Measurements from ENCODE around the gene PFKM. TPM values are rescaled to one million over a fixed set of nuclear protein-coding genes. Genes with fewer than 3 reads are reported as not detected.
"Not testable (repeated sequence)": the region's sequence is repeated elsewhere in the genome, so short reads cannot be mapped to it uniquely, and the experiment has no call there.

Gene PFKM
- total RNA-seq, 2 donors from 2014 or later, result 50.1 to 62.2 TPM

- Histone ChIP-seq H3K27me3 (replicated peaks; ENCODE audit: insufficient read depth) (no peaks in the 10 kb centered on the region), H3K36me3 (peaks cover 65% of the 10 kb centered on the region), H3K9me3 (no peaks in the 10 kb centered on the region), H3K4me3 (no peak overlapping the region), H3K27ac (no peak overlapping the region), H3K4me1 (ENCODE audit: control insufficient read depth in 1 of 2, low read depth in 2 of 2) (no peaks in the 10 kb centered on the region)
- DNase-seq (ENCODE audit: low spot score) (no peak), ATAC-seq (ENCODE audit: insufficient number of reproducible peaks, low FRiP score, low read depth) (no peak)
- TF ChIP-seq CTCF (IDR thresholded peaks at IDR 0.05), result no peak
These were observed 15.9 kb downstream of the PFKM start for GRCh38 chr12:48135027-48135426.

GRCh38 chr12:48142818-48143674, 23.9 kb downstream of the PFKM start:
- peaks cover 78% of the 10 kb centered on the region for H3K36me3 ChIP-seq
- no peak overlapping the region for H3K27ac ChIP-seq
- no peak overlapping the region for H3K4me3 ChIP-seq
- no peaks in the 10 kb centered on the region for H3K27me3 ChIP-seq (replicated peaks; ENCODE audit: insufficient read depth)
- H3K9me3 ChIP-seq, result no peaks in the 10 kb centered on the region
- DNase-seq (ENCODE audit: low spot score) (no peak), ATAC-seq (ENCODE audit: insufficient number of reproducible peaks, low FRiP score, low read depth) (no peak)
- no peak for TF ChIP-seq CTCF (IDR thresholded peaks at IDR 0.05)
- no peaks in the 10 kb centered on the region for H3K4me1 ChIP-seq (ENCODE audit: control insufficient read depth in 1 of 2, low read depth in 2 of 2)

DNA sequence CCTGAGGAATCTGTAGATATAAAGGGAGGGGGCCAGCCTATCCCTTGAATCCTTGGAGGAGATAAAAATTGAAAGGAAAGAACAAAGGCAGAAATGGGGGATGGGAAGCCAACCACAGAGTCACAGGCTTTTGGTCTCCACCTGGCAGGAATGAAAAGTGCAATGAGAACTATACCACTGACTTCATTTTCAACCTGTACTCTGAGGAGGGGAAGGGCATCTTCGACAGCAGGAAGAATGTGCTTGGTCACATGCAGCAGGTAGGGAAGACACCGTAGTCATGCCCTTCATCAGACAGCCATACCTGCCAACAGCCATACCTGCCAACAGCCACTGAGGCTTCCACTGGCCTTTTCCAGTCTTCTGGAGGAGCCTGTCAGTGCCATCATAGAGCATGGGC, 24.7 kb downstream of the PFKM start:
- H3K4me1 ChIP-seq (ENCODE audit: control insufficient read depth in 1 of 2, low read depth in 2 of 2), result no peaks in the 10 kb centered on the region
- H3K9me3 ChIP-seq, result no peaks in the 10 kb centered on the region
- H3K27ac ChIP-seq, result no peak overlapping the region
- ATAC-seq (ENCODE audit: insufficient number of reproducible peaks, low FRiP score, low read depth) (no peak), DNase-seq (ENCODE audit: low spot score) (no peak)
- H3K4me3 ChIP-seq, result no peak overlapping the region
- TF ChIP-seq CTCF (IDR thresholded peaks at IDR 0.05), result no peak
- no peaks in the 10 kb centered on the region for H3K27me3 ChIP-seq (replicated peaks; ENCODE audit: insufficient read depth)
- peaks cover 74% of the 10 kb centered on the region for H3K36me3 ChIP-seq

DNA sequence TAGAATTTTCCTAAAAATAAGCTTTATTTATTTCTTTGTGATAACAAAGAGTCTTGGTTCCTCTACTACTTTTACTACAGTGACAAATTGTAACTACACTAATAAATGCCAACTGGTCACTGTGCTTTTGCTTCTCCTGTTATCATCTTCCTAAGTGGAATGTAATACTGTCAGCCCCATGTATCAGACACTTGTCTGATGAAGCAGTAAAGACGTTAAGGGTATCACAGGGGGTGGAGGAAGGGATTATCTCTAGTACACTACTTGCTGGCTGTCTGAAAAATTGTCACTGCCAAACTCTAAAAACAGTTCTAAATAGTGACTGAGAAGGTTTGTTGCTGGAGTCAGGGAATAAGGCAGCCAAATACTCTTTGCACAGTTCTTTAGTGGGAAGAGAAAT, 26.8 kb downstream of the PFKM start:
- H3K36me3 ChIP-seq, result peaks cover 77% of the 10 kb centered on the region
- DNase-seq (ENCODE audit: low spot score), result no peak
- H3K4me3 ChIP-seq, result no peak overlapping the region
- H3K27ac ChIP-seq, result no peak overlapping the region
- no peaks in the 10 kb centered on the region for H3K9me3 ChIP-seq
- H3K27me3 ChIP-seq (replicated peaks; ENCODE audit: insufficient read depth), result no peaks in the 10 kb centered on the region
- no peak for TF ChIP-seq CTCF (IDR thresholded peaks at IDR 0.05)
- H3K4me1 ChIP-seq (ENCODE audit: control insufficient read depth in 1 of 2, low read depth in 2 of 2), result no peaks in the 10 kb centered on the region
- no peak for ATAC-seq (ENCODE audit: insufficient number of reproducible peaks, low FRiP score, low read depth)

- ATAC-seq (ENCODE audit: insufficient number of reproducible peaks, low FRiP score, low read depth) (no peak), DNase-seq (ENCODE audit: low spot score) (no peak)
- Histone ChIP-seq H3K9me3 (no peaks in the 10 kb centered on the region), H3K27ac (no peak overlapping the region), H3K4me3 (no peak overlapping the region), H3K36me3 (peaks cover 45% of the 10 kb centered on the region), H3K4me1 (ENCODE audit: control insufficient read depth in 1 of 2, low read depth in 2 of 2) (peaks cover 1 to 2% of the 10 kb centered on the region in 2 donors), H3K27me3 (replicated peaks; ENCODE audit: insufficient read depth) (no peaks in the 10 kb centered on the region)
- no peak for TF ChIP-seq CTCF (IDR thresholded peaks at IDR 0.05)
These were observed 32.1 kb downstream of the PFKM start for GRCh38 chr12:48151103-48151771.

GRCh38 chr12:48155786-48156185, 36.6 kb downstream of the PFKM start:
- H3K27me3 ChIP-seq (replicated peaks; ENCODE audit: insufficient read depth); H3K9me3 ChIP-seq; H3K4me3 ChIP-seq; ATAC-seq (ENCODE audit: insufficient number of reproducible peaks, low FRiP score, low read depth); H3K27ac ChIP-seq; H3K4me1 ChIP-seq (ENCODE audit: control insufficient read depth in 1 of 2, low read depth in 2 of 2); DNase-seq (ENCODE audit: low spot score): not testable (repeated sequence)
- peaks cover 19% of the 10 kb centered on the region for H3K36me3 ChIP-seq
